GM12878 (cell line): ENCODE data around the gene COASY. TPM values are rescaled to one million over a fixed set of nuclear protein-coding genes. Genes with fewer than 3 reads are reported as not detected.

Source experiments
- ATAC-seq: fragments of 200-7000 bp; cut with Tn5 transposase; 3 replicates; pipeline ENCODE4 v1.9.1; 2020; ENCODE audit warnings: mild to moderate bottlenecking, moderate library complexity
- BruUV-seq: library from RNA; stranded (reverse); fragments of 400-500 nt; replicated peaks from 2 replicates; lab custom pipeline; 2021; lab: Mats Ljungman, UMichigan
- CTCF ChIA-PET: fragments of 300-600 bp; sonication (Branson Sonifier 250); formaldehyde crosslinking; extraction: SDS; loops from one replicate; lab custom pipeline; 2021; ENCODE audit warnings: inconsistent platforms; lab: Yijun Ruan, JAX
- POLR2A ChIA-PET: fragments of 350-600 bp; formaldehyde crosslinking; extraction: SDS; loops from one replicate; lab custom pipeline; 2021; ENCODE audit warnings: inconsistent platforms; lab: Charles Lee
- RAD21 ChIA-PET: fragments of 300-600 bp; sonication (Branson Sonifier 250); formaldehyde crosslinking; loops from one replicate; lab custom pipeline; 2023; ENCODE audit warnings: antibody characterized with exemption; ENCODE audit not compliant: unreplicated experiment; lab: Charles Lee
- SMC1A ChIA-PET: fragments of 300-600 bp; sonication (Branson Sonifier 250); formaldehyde crosslinking; loops from one replicate; lab custom pipeline; 2023; ENCODE audit not compliant: unreplicated experiment, uncharacterized antibody; lab: Charles Lee
- DNase-seq: peaks from one replicate; pipeline ENCODE4 v3.0.0-alpha.2; 2011; ENCODE audit warnings: low read depth, low spot score
- FAIRE-seq: peaks from 3 replicates; lab custom pipeline; 2011; peaks lifted over from hg19 to GRCh38; lab: Jason Lieb, UNC
- H2AFZ ChIP-seq: 2 replicates; pipeline ENCODE4 v1.6.0; 2011; ENCODE audit warnings: low read depth, low read length, control low read depth; ENCODE audit not compliant: control insufficient read depth
- H3K27ac ChIP-seq: 2 replicates; pipeline ENCODE4 v1.5.1; 2011; ENCODE audit warnings: control low read depth; ENCODE audit not compliant: control insufficient read depth, insufficient read depth
- H3K27me3 ChIP-seq, 2 experiments: replicated peaks in 1 of 2; 2 replicates each; pipeline versions ENCODE4 v1.6.0 to v1.6.1; 2011; ENCODE audit warnings: low read length in 1 of 2; ENCODE audit not compliant: control insufficient read depth in 2 of 2, insufficient read depth in 2 of 2
- H3K36me3 ChIP-seq, 2 experiments: 2 replicates each; pipeline ENCODE4 v1.5.1; 2011; ENCODE audit warnings: low read length in 1 of 2; ENCODE audit not compliant: control insufficient read depth in 2 of 2, insufficient read depth in 2 of 2
- H3K4me1 ChIP-seq: 2 replicates; pipeline ENCODE4 v1.6.1; 2011; ENCODE audit warnings: mild to moderate bottlenecking, low read length, moderate library complexity, mixed read lengths; ENCODE audit not compliant: control insufficient read depth, insufficient read depth
- H3K4me2 ChIP-seq: 2 replicates; pipeline ENCODE4 v1.6.0; 2011; ENCODE audit warnings: control low read depth; ENCODE audit not compliant: control insufficient read depth, insufficient read depth
- H3K4me3 ChIP-seq: fragments of 200-600 bp; sonication (generic); 2 replicates; pipeline ENCODE4 v1.5.1; 2016
- H3K79me2 ChIP-seq: 2 replicates; pipeline ENCODE4 v1.6.0; 2011; ENCODE audit warnings: low read length; ENCODE audit not compliant: control insufficient read depth, insufficient read depth
- H3K9ac ChIP-seq: 2 replicates; pipeline ENCODE4 v1.8.0; 2011; ENCODE audit warnings: low read length, control low read depth, mixed read lengths; ENCODE audit not compliant: control insufficient read depth, insufficient read depth
- H3K9me3 ChIP-seq: replicated peaks from 3 replicates; pipeline ENCODE4 v1.5.1; 2011; ENCODE audit warnings: mild to moderate bottlenecking, low read length; ENCODE audit not compliant: control insufficient read depth, insufficient read depth
- H4K20me1 ChIP-seq: 2 replicates; pipeline ENCODE4 v1.6.0; 2011; ENCODE audit not compliant: control insufficient read depth, insufficient read depth
- ASH2L ChIP-seq: fragments of 300-600, 200-600 bp; sonication (generic); IDR thresholded peaks from 2 replicates; pipeline ENCODE4 v1.6.1; 2017; ENCODE audit warnings: low read depth, mild to moderate bottlenecking, borderline replicate concordance
- BACH1 ChIP-seq: fragments of 450-650 bp; IDR thresholded peaks from 2 replicates; pipeline ENCODE4 v1.6.1; 2017; ENCODE audit warnings: mild to moderate bottlenecking, borderline replicate concordance
- CBFB ChIP-seq: IDR thresholded peaks from 2 replicates; pipeline ENCODE4 v1.6.1; 2016; ENCODE audit warnings: antibody characterized with exemption, low read depth
- DPF2 ChIP-seq: fragments of 450-650 bp; IDR thresholded peaks from 2 replicates; pipeline ENCODE4 v1.6.1; 2017; ENCODE audit warnings: mild to moderate bottlenecking
- NBN ChIP-seq: fragments of 450-650 bp; IDR thresholded peaks from 2 replicates; pipeline ENCODE4 v1.6.1; 2016
- PBX3 ChIP-seq: IDR thresholded peaks from 2 replicates; pipeline ENCODE4 v1.6.1; 2011; ENCODE audit warnings: mild to moderate bottlenecking, low read depth, low read length, moderate library complexity; ENCODE audit not compliant: insufficient replicate concordance
- PRDM15 ChIP-seq: fragments of 450-650 bp; formaldehyde crosslinking; IDR thresholded peaks from 2 replicates; pipeline ENCODE4 v1.4.0; 2020; ENCODE audit warnings: mild to moderate bottlenecking, moderate library complexity
- SIN3A ChIP-seq: IDR thresholded peaks from 2 replicates; pipeline ENCODE4 v1.6.1; 2012; ENCODE audit warnings: low read depth, low read length, improper control_type of control experiment
- SMAD5 ChIP-seq: IDR thresholded peaks from 2 replicates; pipeline ENCODE4 v1.6.1; 2016; ENCODE audit warnings: antibody characterized with exemption, low read depth
- TAF1 ChIP-seq: IDR thresholded peaks from 2 replicates; pipeline ENCODE4 v1.6.1; 2011; ENCODE audit warnings: mild to moderate bottlenecking, low read depth, low read length, borderline replicate concordance
- YY1 ChIP-seq: IDR thresholded peaks from 2 replicates; pipeline ENCODE4 v1.6.1; 2011; ENCODE audit warnings: low read depth, mild to moderate bottlenecking, low read length
- ZNF687 ChIP-seq: fragments of 450-650 bp; IDR thresholded peaks from 2 replicates; pipeline ENCODE4 v1.6.1; 2017; ENCODE audit warnings: mild to moderate bottlenecking, moderate library complexity
- WGBS: methylation state at CpG from one replicate; pipeline ENCODE4 v1.1.6; 2016; ENCODE audit warnings: low lambda C conversion rate; ENCODE audit not compliant: insufficient replicate concordance, insufficient coverage; ENCODE audit errors: missing lambda C conversion rate; 5-methylcytosine and 5-hydroxymethylcytosine counted together
- in situ Hi-C: fragments of 300-500 bp; cut with MboI; formaldehyde crosslinking; loops from 9 replicates; pipeline ENCODE4 v1.14.3; 2018; ENCODE audit warnings: mixed read lengths
- intact Hi-C: fragments of 100-400 bp; cut with micrococcal nuclease; formaldehyde crosslinking; loops from one replicate; pipeline ENCODE4 v1.14.2; 2022; ENCODE audit not compliant: unreplicated experiment
- polyA plus RNA-seq, 11 experiments: library from polyadenylated mRNA; depleted of rRNA in 4 of 11; unstranded in 6 of 11; stranded (reverse) in 5 of 11; fragments of >200 nt; fragmentation: Nextera tagmentation in 4 of 11; fragmentation: Illumina TruSeq in 1 of 11; extraction: Ambion mirVana in 4 of 11; extraction: Trizol in 1 of 11; gene quantifications; 1 replicate in 1 of 11; 2 replicates in 10 of 11; pipeline versions ENCODE4 v1.2.1 to v1.2.3, GENCODE V29; 2011 to 2016; ENCODE audit warnings: inconsistent platforms in 2 of 11, missing spikeins in 2 of 11, low read depth in 1 of 11
- total RNA-seq, 4 experiments: library from RNA; depleted of rRNA in 3 of 4; stranded (reverse); fragments of >200 nt in 3 of 4; fragmentation: Illumina TruSeq in 1 of 4; extraction: Trizol in 1 of 4; gene quantifications; 2 replicates each; pipeline versions ENCODE4 v1.2.1 to v1.2.3, GENCODE V29; 2013 to 2021

Gene COASY
- total and polyA plus RNA-seq, 10 of the 15 experiments (the other 5 are each of a cell fraction or from before 2014, with no cell fraction given), result 18.6 to 93.9 (median 43.2) TPM

- CTCF ChIA-PET, result interaction anchor here (0.7 to 3.5 kb wide), 10 partner anchors 10 to 560 kb away, joined by 3 to 49 read pairs (median 6); partner anchors contain the start of genes CCR10, PLEKHH3, PSMC3IP and TUBG2
- Histone ChIP-seq H3K4me2 (peak within 1 kb of the TSS; percentile 93), H4K20me1 (no peaks in the 10 kb centered on the region), H2AFZ (peak within 1 kb of the TSS; percentile 94), H3K79me2 (peaks cover 60% of the 10 kb centered on the region), H3K9me3 (no peaks in the 10 kb centered on the region), H3K9ac (peak within 1 kb of the TSS; percentile 86), H3K36me3 (peaks cover 6 to 12% of the 10 kb centered on the region in 2 experiments), H3K27me3 (no peaks in the 10 kb centered on the region), H3K27ac (peak within 1 kb of the TSS; percentile 90), H3K4me3 (peak within 1 kb of the TSS; percentile 98), H3K4me1 (no peaks in the 10 kb centered on the region; the same call in 1 of the 2 replicates)
- in situ Hi-C loops (loop anchor here (25.0 kb wide), 1 partner anchor 603 kb away; the partner anchor contains the start of gene TMEM106A), intact Hi-C loops (loop anchor here (1.0 to 2.0 kb wide), 2 partner anchors 30 to 68 kb away; no protein-coding TSS in a partner anchor)
- peak; percentile 98 for DNase-seq
- RAD21 ChIA-PET, result interaction anchor here (0.6 to 6.8 kb wide), 11 partner anchors 9 to 117 kb away, joined by 3 to 57 read pairs (median 7); partner anchors contain the start of genes CCR10, PLEKHH3 and PSMC3IP
- FAIRE-seq, result peak; percentile 99
- under 1% methylated on average over 66 of the region's 66 CpGs for WGBS
- SMC1A ChIA-PET, result interaction anchor here (0.6 to 7.1 kb wide), 12 partner anchors 11 to 183 kb away, joined by 3 to 96 read pairs (median 4); partner anchors contain the start of genes CCR10, PLEKHH3, PSMC3IP and RAMP2
- BruUV-seq, result no TSS peak
- ATAC-seq, result peak; percentile 90
- POLR2A ChIA-PET, result interaction anchor here (0.6 to 6.9 kb wide), 17 partner anchors 10 to 165 kb away, joined by 3 to 93 read pairs (median 4); partner anchors contain the start of genes CCR10, COASY, PLEKHH3 and PSMC3IP
- peak; percentile 78 for TF ChIP-seq BACH1
- peak; percentile 49; the same call in 1 of the 2 replicates for TF ChIP-seq TAF1
- TF ChIP-seq PBX3, result peak; percentile 90
- TF ChIP-seq ASH2L, result no peak
- TF ChIP-seq PRDM15 (CRISPR knock-in tag), result no peak
- TF ChIP-seq CBFB, result peak; percentile 33; the same call in 1 of the 2 replicates
- TF ChIP-seq YY1, result peak; percentile 61
- TF ChIP-seq NBN, result 0 out of 2 replicates have a peak, but pooled peaks have one; percentile 18
- TF ChIP-seq SMAD5, result peak; percentile 66
- TF ChIP-seq ZNF687, result peak; percentile 30; the same call in 1 of the 2 replicates
- peak; percentile 59; the same call in 1 of the 2 replicates for TF ChIP-seq SIN3A
- TF ChIP-seq DPF2, result peak; percentile 55; the same call in 1 of the 2 replicates
These were observed 47.4 kb downstream of the COASY start, which contains the start of the genes RETREG3 and TUBG1 for GRCh38 chr17:42609182-42609813. Gene RETREG3 (minus strand): TSS chr17:42609374. CDS start chr17:42609324, 50 bp downstream. Gene TUBG1 (plus strand): TSS chr17:42609683. CDS start chr17:42609738, 55 bp downstream.
